Effector memory CD4-positive, alpha-beta T cell (primary cell): Measurements from ENCODE around the gene RGS11.

Experiments
- DNase-seq, 3 donors: peaks; one replicate each; pipeline ENCODE4 v3.0.0-alpha.2; 2020
- H3K27ac ChIP-seq: 2 replicates; pipeline ENCODE4 v1.7.0; 2013; ENCODE audit warnings: mild to moderate bottlenecking, low read length, moderate library complexity; ENCODE audit not compliant: insufficient read depth, poor library complexity, severe bottlenecking
- H3K27me3 ChIP-seq: replicated peaks from 2 replicates; pipeline ENCODE4 v1.7.0; 2013; ENCODE audit warnings: mild to moderate bottlenecking, low read length; ENCODE audit not compliant: insufficient read depth, control insufficient read depth, poor library complexity, severe bottlenecking
- H3K36me3 ChIP-seq: 2 replicates; pipeline ENCODE4 v1.7.0; 2013; ENCODE audit warnings: mild to moderate bottlenecking, low read length, moderate library complexity; ENCODE audit not compliant: control insufficient read depth, insufficient read depth
- H3K4me1 ChIP-seq: 2 replicates; pipeline ENCODE4 v1.7.0; 2013; ENCODE audit warnings: low read length, mild to moderate bottlenecking; ENCODE audit not compliant: control insufficient read depth, insufficient read depth, poor library complexity, severe bottlenecking
- H3K4me3 ChIP-seq: 2 replicates; pipeline ENCODE4 v1.7.0; 2013; ENCODE audit warnings: low read length, low read depth, mild to moderate bottlenecking; ENCODE audit not compliant: insufficient read depth, poor library complexity, severe bottlenecking
- H3K9me3 ChIP-seq: 2 replicates; pipeline ENCODE4 v1.7.0; 2013; ENCODE audit warnings: mild to moderate bottlenecking, low read length, moderate library complexity; ENCODE audit not compliant: control insufficient read depth

Gene RGS11

GRCh38 chr16:287298-287811 is 11.6 kb upstream of the RGS11 start:
- Histone ChIP-seq H3K4me1 (no peaks in the 10 kb centered on the region), H3K4me3 (no peak overlapping the region), H3K36me3 (peaks cover 57% of the 10 kb centered on the region), H3K27ac (no peak overlapping the region), H3K9me3 (no peaks in the 10 kb centered on the region), H3K27me3 (no peaks in the 10 kb centered on the region)
- no peak for DNase-seq

GRCh38 chr16:286491-287297 is 10.9 kb upstream of the RGS11 start:
- no peaks in the 10 kb centered on the region for H3K4me1 ChIP-seq
- H3K36me3 ChIP-seq, result peaks cover 52% of the 10 kb centered on the region

GRCh38 chr16:285146-286055 is 9.7 kb upstream of the RGS11 start:
- peaks cover 40% of the 10 kb centered on the region for H3K36me3 ChIP-seq
- H3K27ac ChIP-seq, result no peak overlapping the region
- H3K9me3 ChIP-seq, result no peaks in the 10 kb centered on the region
- no peak for DNase-seq
- H3K27me3 ChIP-seq, result peaks cover 12% of the 10 kb centered on the region
- H3K4me1 ChIP-seq, result peaks cover 10% of the 10 kb centered on the region
- no peak overlapping the region for H3K4me3 ChIP-seq

More at GRCh38 chr16:286491-287297, 10.9 kb upstream of the RGS11 start:
- no peak for DNase-seq
- Histone ChIP-seq H3K4me3 (no peak overlapping the region), H3K9me3 (no peaks in the 10 kb centered on the region), H3K27ac (no peak overlapping the region), H3K27me3 (peaks cover 2% of the 10 kb centered on the region)

DNA sequence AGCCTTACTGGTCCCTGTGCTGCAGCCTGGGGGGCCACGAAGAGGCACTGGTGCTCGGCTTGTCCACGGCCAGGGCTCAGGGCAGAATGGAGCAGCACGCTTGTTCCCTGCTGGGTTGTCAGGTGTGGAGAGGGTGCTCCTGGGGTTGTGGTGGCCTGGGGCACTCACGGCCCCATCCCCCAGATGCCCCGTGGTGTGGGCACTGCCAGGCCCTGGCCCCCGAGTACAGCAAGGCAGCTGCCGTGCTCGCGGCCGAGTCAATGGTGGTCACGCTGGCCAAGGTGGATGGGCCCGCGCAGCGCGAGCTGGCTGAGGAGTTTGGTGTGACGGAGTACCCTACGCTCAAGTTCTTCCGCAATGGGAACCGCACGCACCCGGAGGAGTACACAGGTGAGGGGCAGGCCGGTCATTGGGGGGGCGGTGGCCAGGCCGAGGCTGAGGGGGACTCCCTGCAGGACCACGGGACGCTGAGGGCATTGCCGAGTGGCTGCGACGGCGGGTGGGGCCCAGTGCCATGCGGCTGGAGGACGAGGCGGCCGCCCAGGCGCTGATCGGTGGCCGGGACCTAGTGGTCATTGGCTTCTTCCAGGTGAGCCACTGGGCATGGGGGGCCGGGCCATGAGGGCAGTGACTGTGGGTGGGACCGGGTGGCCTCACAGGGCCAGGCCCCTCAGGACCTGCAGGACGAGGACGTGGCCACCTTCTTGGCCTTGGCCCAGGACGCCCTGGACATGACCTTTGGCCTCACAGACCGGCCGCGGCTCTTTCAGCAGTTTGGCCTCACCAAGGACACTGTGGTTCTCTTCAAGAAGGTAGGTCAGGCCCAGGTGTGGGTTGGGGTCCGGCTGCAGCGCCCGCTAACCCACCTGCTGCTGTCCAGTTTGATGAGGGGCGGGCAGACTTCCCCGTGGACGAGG is 8.7 kb upstream of the RGS11 start:
- H3K36me3 ChIP-seq, result peaks cover 30% of the 10 kb centered on the region
- peaks cover 16% of the 10 kb centered on the region for H3K27me3 ChIP-seq
- no peaks in the 10 kb centered on the region for H3K9me3 ChIP-seq
- H3K4me3 ChIP-seq, result no peak overlapping the region
- no peak overlapping the region for H3K27ac ChIP-seq
- H3K4me1 ChIP-seq, result peaks cover 15% of the 10 kb centered on the region
- DNase-seq, result no peak

- H3K9me3 ChIP-seq, result no peaks in the 10 kb centered on the region
- no peak within 1 kb of the TSS for H3K4me3 ChIP-seq
These were observed 7.5 kb upstream of the RGS11 start, which contains the start of gene PDIA2 for GRCh38 chr16:283033-283805. TSS of gene PDIA2 (plus strand) at chr16:283164. CDS start at chr16:283170, 6 bp downstream.

DNA sequence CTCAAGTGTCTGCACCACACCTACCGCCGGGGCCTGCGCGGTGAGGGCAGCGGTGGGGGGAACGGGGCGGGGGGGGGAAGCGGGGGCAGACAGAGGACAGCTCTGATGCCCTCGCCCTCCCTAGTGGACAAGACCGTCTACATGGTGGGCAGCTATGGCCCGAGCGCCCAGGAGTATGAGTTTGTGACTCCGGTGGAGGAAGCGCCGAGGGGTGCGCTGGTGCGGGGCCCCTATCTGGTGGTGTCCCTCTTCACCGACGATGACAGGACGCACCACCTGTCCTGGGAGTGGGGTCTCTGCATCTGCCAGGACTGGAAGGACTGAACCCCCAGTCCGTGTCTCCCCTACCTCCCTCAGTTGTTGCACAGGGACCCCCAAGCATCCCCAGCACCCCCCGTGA is 6.7 kb upstream of the RGS11 start:
- no peak for DNase-seq
- H3K9me3 ChIP-seq, result no peaks in the 10 kb centered on the region
- H3K27ac ChIP-seq, result no peak overlapping the region
- no peak overlapping the region for H3K4me3 ChIP-seq
- H3K27me3 ChIP-seq, result peaks cover 16% of the 10 kb centered on the region
- H3K36me3 ChIP-seq, result peaks cover 11% of the 10 kb centered on the region
- H3K4me1 ChIP-seq, result peaks cover 22% of the 10 kb centered on the region

More at GRCh38 chr16:283033-283805, 7.5 kb upstream of the RGS11 start, which contains the start of gene PDIA2:
- no peak for DNase-seq
- H3K27ac ChIP-seq, result no peak within 1 kb of the TSS
- peaks cover 22% of the 10 kb centered on the region for H3K4me1 ChIP-seq
- peaks cover 16% of the 10 kb centered on the region for H3K27me3 ChIP-seq
- H3K36me3 ChIP-seq, result peaks cover 18% of the 10 kb centered on the region

GRCh38 chr16:281660-282255 is 6.0 kb upstream of the RGS11 start:
- no peak for DNase-seq
- H3K27ac ChIP-seq, result no peak overlapping the region
- peaks cover 3% of the 10 kb centered on the region for H3K36me3 ChIP-seq
- peaks cover 16% of the 10 kb centered on the region for H3K27me3 ChIP-seq
- no peak overlapping the region for H3K4me3 ChIP-seq
- H3K4me1 ChIP-seq, result peaks cover 22% of the 10 kb centered on the region
- no peaks in the 10 kb centered on the region for H3K9me3 ChIP-seq

DNA sequence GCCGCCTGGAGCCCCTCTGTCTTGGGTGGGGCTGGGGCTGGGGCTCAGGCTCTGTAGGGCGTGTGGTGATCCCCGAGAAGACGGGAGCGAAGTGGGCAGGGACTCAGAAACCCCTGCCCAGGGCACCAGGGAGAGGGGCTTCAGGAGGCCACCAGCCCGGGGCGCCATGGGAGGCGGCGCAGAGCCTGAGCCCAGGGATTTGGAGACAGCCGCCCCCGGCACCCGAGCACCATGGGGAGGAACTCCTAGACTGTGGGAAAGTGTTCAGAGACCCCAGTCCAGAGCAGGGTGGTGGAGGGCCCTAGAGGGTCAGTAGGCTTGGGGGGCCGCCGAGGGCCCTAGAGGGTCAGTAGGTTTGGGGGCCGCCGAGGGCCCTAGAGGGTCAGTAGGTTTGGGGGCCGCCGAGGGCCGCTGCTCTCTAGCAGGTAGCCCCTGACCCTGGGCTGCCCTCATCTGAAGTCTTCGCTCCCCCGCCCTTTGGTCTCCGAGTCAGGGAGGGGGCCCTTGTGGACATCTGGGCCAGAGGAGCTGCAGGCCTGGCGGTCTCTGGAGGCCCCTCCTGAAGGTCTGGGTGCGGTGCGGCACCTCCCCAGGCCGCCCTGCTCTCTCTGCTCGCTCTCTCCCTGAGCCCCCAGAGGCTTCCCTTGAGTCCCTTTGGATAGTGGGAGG is 5.4 kb upstream of the RGS11 start:
- Histone ChIP-seq H3K4me3 (peak overlapping the region; percentile 25), H3K27me3 (peaks cover 16% of the 10 kb centered on the region), H3K36me3 (no peaks in the 10 kb centered on the region), H3K27ac (no peak overlapping the region), H3K4me1 (peaks cover 22% of the 10 kb centered on the region), H3K9me3 (no peaks in the 10 kb centered on the region)
- DNase-seq, result no peak
